Upper lobe of left lung (tissue), 4 donors: ENCODE data around the gene FSTL1.

Experiments used
- CTCF ChIP-seq, 6 experiments: fragments of 450-650 bp in 4 of 6; fragments of 200-600 bp in 2 of 6; sonication (generic) in 2 of 6; IDR thresholded peaks; one replicate each; pipeline ENCODE4 v1.5.1; 2016 to 2019; ENCODE audit warnings: antibody characterized with exemption in 6 of 6
- POLR2A ChIP-seq, 4 donors: fragments of 450-650 bp; IDR thresholded peaks; one replicate each; pipeline ENCODE4 v1.5.1; 2016 to 2017; ENCODE audit warnings: antibody characterized with exemption in 4 of 4, mild to moderate bottlenecking in 2 of 4

GRCh38 chr3:120432150-120432860 is 18.5 kb downstream of the FSTL1 start:
- TF ChIP-seq POLR2A (IDR thresholded peaks at IDR 0.05) = no peak
- TF ChIP-seq CTCF (IDR thresholded peaks at IDR 0.05) = no peak
